HCT116 (cell line): ENCODE measurements around the gene CD72. TPM values are rescaled to one million over a fixed set of nuclear protein-coding genes. Genes with fewer than 3 reads are reported as not detected.

Experiments used
- ATAC-seq: fragments of 200-7000 bp; cut with Tn5 transposase; 2 replicates; pipeline ENCODE4 v1.9.1; 2020; ENCODE audit warnings: mild to moderate bottlenecking, moderate library complexity
- BruUV-seq: library from RNA; stranded (reverse); fragments of 400-500 nt; replicated peaks from 2 replicates; lab custom pipeline; 2021; lab: Mats Ljungman, UMichigan
- CTCF ChIA-PET: fragments of 300-600 bp; sonication (Branson Sonifier 250); formaldehyde crosslinking; loops from one replicate; lab custom pipeline; 2021; ENCODE audit warnings: antibody characterized with exemption; lab: Charles Lee
- POLR2A ChIA-PET: fragments of 300-600, 350-600 bp; sonication (Branson Sonifier 250); formaldehyde crosslinking; loops from one replicate; lab custom pipeline; 2021; ENCODE audit warnings: antibody characterized with exemption; lab: Charles Lee
- RAD21 ChIA-PET, 2 experiments: fragments of 300-600 bp; sonication (Branson Sonifier 250); formaldehyde crosslinking; loops; one replicate each; lab custom pipeline; 2023; ENCODE audit warnings: low total read pairs in 2 of 2; ENCODE audit not compliant: uncharacterized antibody in 2 of 2, unreplicated experiment in 2 of 2, low non-redundant PET in 1 of 2; lab: Charles Lee
- DNase-seq: peaks from one replicate; pipeline ENCODE4 v3.0.0-alpha.2; 2010; ENCODE audit warnings: low read depth, low spot score
- H2AFZ ChIP-seq: fragments of 200-600 bp; shearing (Covaris generic), sonication (generic); 2 replicates; pipeline ENCODE4 v1.6.1; 2017; ENCODE audit warnings: low read depth, mixed run types, mixed read lengths, antibody characterized with exemption, low read length; ENCODE audit not compliant: poor library complexity, severe bottlenecking
- H3K27ac ChIP-seq: 2 replicates; pipeline ENCODE4 v1.5.1; 2012; ENCODE audit warnings: low read depth, low read length
- H3K27me3 ChIP-seq: fragments of 200-600 bp; sonication (generic); 2 replicates; pipeline ENCODE4 v1.6.1; 2016; ENCODE audit warnings: mixed run types, low read length, mixed read lengths; ENCODE audit not compliant: insufficient read depth
- H3K36me3 ChIP-seq, 2 experiments: fragments of 200-500 bp in 1 of 2; fragments of 200-600 bp in 1 of 2; sonication (Bioruptor generic) in 1 of 2; sonication (generic) in 1 of 2; 2 replicates each; pipeline versions ENCODE4 v1.5.1 to v1.6.1; 2014 to 2016; ENCODE audit warnings: low read length in 2 of 2, inconsistent platforms in 1 of 2, mixed read lengths in 1 of 2, mixed run types in 1 of 2; ENCODE audit not compliant: insufficient read depth in 2 of 2, control insufficient read depth in 1 of 2
- H3K4me1 ChIP-seq, 2 experiments: fragments of 200-600 bp in 1 of 2; sonication (generic) in 1 of 2; 2 replicates each; pipeline versions ENCODE4 v1.5.1 to v1.6.1; 2012 to 2017; ENCODE audit warnings: low read length in 2 of 2, inconsistent platforms in 1 of 2, mild to moderate bottlenecking in 1 of 2, mixed read lengths in 1 of 2, mixed run types in 1 of 2, moderate library complexity in 1 of 2; ENCODE audit not compliant: insufficient read depth in 2 of 2, control insufficient read depth in 1 of 2
- H3K4me2 ChIP-seq: fragments of 200-600 bp; sonication (generic); 2 replicates; pipeline ENCODE4 v1.6.1; 2017; ENCODE audit warnings: mixed run types, low read length, mixed read lengths
- H3K4me3 ChIP-seq, 2 experiments: fragments of 200-600 bp in 1 of 2; sonication (generic) in 1 of 2; replicated peaks in 1 of 2; 2 replicates each; pipeline ENCODE4 v1.5.1; 2011 to 2016; ENCODE audit warnings: low read length in 2 of 2, control low read depth in 1 of 2, low read depth in 1 of 2, mild to moderate bottlenecking in 1 of 2, mixed read lengths in 1 of 2, mixed run types in 1 of 2
- H3K79me2 ChIP-seq: fragments of 200-600 bp; sonication (generic); 2 replicates; pipeline ENCODE4 v1.6.1; 2017; ENCODE audit warnings: mild to moderate bottlenecking, mixed run types, low read length, moderate library complexity, mixed read lengths; ENCODE audit not compliant: insufficient read depth
- H3K9ac ChIP-seq: fragments of 200-600 bp; sonication (generic); 2 replicates; pipeline ENCODE4 v1.6.1; 2016; ENCODE audit warnings: low read length, mixed read lengths
- H3K9me2 ChIP-seq: fragments of 200-600 bp; sonication (generic), shearing (Covaris generic); 2 replicates; pipeline ENCODE4 v1.6.1; 2017; ENCODE audit warnings: mixed run types, mild to moderate bottlenecking, moderate library complexity; ENCODE audit not compliant: insufficient read depth
- H3K9me3 ChIP-seq, 2 experiments: fragments of 200-500 bp in 1 of 2; fragments of 200-600 bp in 1 of 2; sonication (Bioruptor generic) in 1 of 2; sonication (generic) in 1 of 2; 2 replicates each; pipeline ENCODE4 v1.6.1; 2014 to 2017; ENCODE audit warnings: low read length in 2 of 2, mixed read lengths in 2 of 2, inconsistent platforms in 1 of 2, low read depth in 1 of 2, mild to moderate bottlenecking in 1 of 2, mixed run types in 1 of 2, moderate library complexity in 1 of 2; ENCODE audit not compliant: control insufficient read depth in 1 of 2, insufficient read depth in 1 of 2
- H4K20me1 ChIP-seq: fragments of 200-600 bp; sonication (generic), shearing (Covaris generic); 2 replicates; pipeline ENCODE4 v1.6.1; 2017; ENCODE audit warnings: mixed run types, mild to moderate bottlenecking, moderate library complexity; ENCODE audit not compliant: insufficient read depth
- ATF3 ChIP-seq: IDR thresholded peaks from 2 replicates; pipeline ENCODE4 v1.6.1; 2012
- CBX3 ChIP-seq: IDR thresholded peaks from 2 replicates; pipeline ENCODE4 v1.6.1; 2012; ENCODE audit warnings: low read depth
- CEBPB ChIP-seq: IDR thresholded peaks from 2 replicates; pipeline ENCODE4 v1.6.1; 2012; ENCODE audit warnings: low read depth
- CTCF ChIP-seq, 3 experiments: fragments of 200-600 bp in 1 of 3; sonication (generic) in 1 of 3; IDR thresholded peaks in 2 of 3; conservative IDR thresholded peaks in 1 of 3; 2 replicates each; pipeline ENCODE4 v1.5.1; 2012 to 2017; ENCODE audit warnings: low read depth in 2 of 3, low read length in 2 of 3, antibody characterized with exemption in 1 of 3, borderline replicate concordance in 1 of 3, control low read depth in 1 of 3, mild to moderate bottlenecking in 1 of 3, mixed read lengths in 1 of 3, mixed run types in 1 of 3, moderate library complexity in 1 of 3; ENCODE audit not compliant: insufficient read depth in 1 of 3
- EZH2 ChIP-seq: fragments of 200-600 bp; sonication (generic); IDR thresholded peaks from 2 replicates; pipeline ENCODE4 v1.6.1; 2017; ENCODE audit warnings: antibody characterized with exemption, mixed run types
- MAX ChIP-seq: IDR thresholded peaks from 2 replicates; pipeline ENCODE4 v1.6.1; 2012
- POLR2A ChIP-seq: IDR thresholded peaks from 2 replicates; pipeline ENCODE4 v1.7.0; 2011; ENCODE audit warnings: borderline replicate concordance; ENCODE audit not compliant: insufficient read depth, insufficient read length; ENCODE audit errors: extremely low read depth
- POLR2AphosphoS5 ChIP-seq: IDR thresholded peaks from 2 replicates; pipeline ENCODE4 v1.6.1; 2011; ENCODE audit warnings: mild to moderate bottlenecking, low read depth, low read length, moderate library complexity
- RAD21 ChIP-seq: IDR thresholded peaks from 2 replicates; pipeline ENCODE4 v1.6.1; 2012; ENCODE audit warnings: low read depth, mild to moderate bottlenecking
- REST ChIP-seq: IDR thresholded peaks from 2 replicates; pipeline ENCODE4 v1.6.1; 2012; ENCODE audit warnings: low read depth
- SP1 ChIP-seq: IDR thresholded peaks from 2 replicates; pipeline ENCODE4 v1.6.1; 2012; ENCODE audit warnings: low read depth
- SRF ChIP-seq: IDR thresholded peaks from 2 replicates; pipeline ENCODE4 v1.6.1; 2012; ENCODE audit warnings: low read depth
- YY1 ChIP-seq: IDR thresholded peaks from 2 replicates; pipeline ENCODE4 v1.6.1; 2011; ENCODE audit warnings: low read length, low read depth, moderate library complexity, mild to moderate bottlenecking; ENCODE audit not compliant: insufficient replicate concordance; ENCODE audit errors: extremely low read depth
- ZFX ChIP-seq: fragments of 450-650 bp; IDR thresholded peaks from 2 replicates; pipeline ENCODE4 v1.6.1; 2017
- intact Hi-C: fragments of 100-400 bp; cut with micrococcal nuclease; formaldehyde crosslinking; loops from 2 replicates; pipeline ENCODE4 v1.10.0; 2022
- total RNA-seq: library from RNA; stranded (reverse); gene quantifications from one replicate; pipeline ENCODE4 v1.2.1, GENCODE V29; 2021; ENCODE audit not compliant: unreplicated experiment

CD72 gene
- total RNA-seq, 1 experiment from 2014 or later = 1.6 TPM

GRCh38 chr9:35579130-35579529 lies 39.1 kb downstream of the CD72 start:
- no peaks in the 10 kb centered on the region for H3K79me2 ChIP-seq
- intact Hi-C loops = no loop called here
- H3K27me3 ChIP-seq = no peaks in the 10 kb centered on the region
- TF ChIP-seq CTCF (IDR thresholded peaks at IDR 0.05 in 2 of 3, conservative IDR thresholded peaks at IDR 0.05 in 1 of 3; ENCODE audit: borderline replicate concordance in 1 of 3, insufficient read depth in 1 of 3, low read depth in 2 of 3, low read length in 2 of 3) (no peak), YY1 (no peak), SP1 (no peak), ATF3 (no peak), REST (no peak), MAX (no peak), SRF (no peak), ZFX (no peak), CBX3 (no peak), POLR2A (no peak), CEBPB (no peak), RAD21 (no peak), POLR2AphosphoS5 (no peak), EZH2 (no peak)
- H3K4me1 ChIP-seq = peaks cover 4% of the 10 kb centered on the region in 2 experiments; a peak in 1 of 4 replicates
- DNase-seq (no peak), ATAC-seq (no peak)
- no peak overlapping the region for H2AFZ ChIP-seq
- no peak overlapping the region for H3K4me3 ChIP-seq
- no peak overlapping the region for H3K4me2 ChIP-seq
- BruUV-seq = no TSS peak
- H3K9ac ChIP-seq = no peak overlapping the region
- H3K27ac ChIP-seq = no peak overlapping the region
- H3K9me2 ChIP-seq = no peaks in the 10 kb centered on the region
- no peaks in the 10 kb centered on the region for H3K36me3 ChIP-seq
- no peaks in the 10 kb centered on the region for H4K20me1 ChIP-seq
- H3K9me3 ChIP-seq = no peaks in the 10 kb centered on the region
- CTCF ChIA-PET = interaction anchor here (1.2 kb wide), 1 partner anchor 25 kb away, joined by 3 read pairs; no protein-coding TSS in a partner anchor
- POLR2A ChIA-PET = no interaction called here
- RAD21 ChIA-PET = no interaction called here
